Ovary (tissue), 9 donors: Measurements from ENCODE around the gene ETV3. TPM values are rescaled to one million over a fixed set of nuclear protein-coding genes. Genes with fewer than 3 reads are reported as not detected.

Experiments used
- DNase-seq, 5 donors: peaks; one replicate each; pipeline ENCODE4 v3.0.0-alpha.2; 2019 to 2020
- H3K27ac ChIP-seq, 2 donors: fragments of 200-600 bp; one replicate each; pipeline versions ENCODE4 v1.5.1 to v1.8.0; 2019 to 2022
- H3K27me3 ChIP-seq: fragments of 200-600 bp; one replicate; pipeline ENCODE4 v1.8.0; 2022
- H3K36me3 ChIP-seq: fragments of 200-600 bp; sonication (generic); one replicate; pipeline ENCODE4 v1.5.1; 2019
- H3K4me1 ChIP-seq: one replicate; pipeline ENCODE4 v1.8.1; 2013; ENCODE audit warnings: mild to moderate bottlenecking, moderate library complexity; ENCODE audit not compliant: insufficient read depth
- H3K4me3 ChIP-seq: fragments of 200-600 bp; sonication (generic); one replicate; pipeline ENCODE4 v1.5.1; 2017
- H3K9me3 ChIP-seq, 2 donors: fragments of 200-600 bp in 1 of 2; sonication (generic) in 1 of 2; one replicate each; pipeline versions ENCODE4 v1.5.1 to v1.8.1; 2013 to 2019; ENCODE audit warnings: mild to moderate bottlenecking in 1 of 2, moderate library complexity in 1 of 2
- CTCF ChIP-seq, 3 donors: fragments of 450-650 bp in 2 of 3; fragments of 200-600 bp in 1 of 3; IDR thresholded peaks; one replicate each; pipeline versions ENCODE4 v1.5.1 to v1.8.0; 2016 to 2022; ENCODE audit warnings: antibody characterized with exemption in 3 of 3, mild to moderate bottlenecking in 1 of 3
- EP300 ChIP-seq: sonication (generic); formaldehyde crosslinking; IDR thresholded peaks from one replicate; pipeline ENCODE4 v1.6.1; 2017; ENCODE audit warnings: antibody characterized with exemption
- POLR2A ChIP-seq: fragments of 450-650 bp; IDR thresholded peaks from one replicate; pipeline ENCODE4 v1.6.1; 2017; ENCODE audit warnings: antibody characterized with exemption, mild to moderate bottlenecking, moderate library complexity
- WGBS, 3 donors: extraction: QIAGEN DNeasy Blood & Tissue Kit in 1 of 3; methylation state at CpG; one replicate each; pipeline versions ENCODE4 v1.1.5 to v1.1.7; 2013 to 2017; 5-methylcytosine and 5-hydroxymethylcytosine counted together
- intact Hi-C, 4 donors: fragments of 100-400 bp; cut with DNase I; formaldehyde crosslinking; loops; one replicate each; pipeline versions ENCODE4 v1.11.0 to v1.15.1; 2022 to 2023
- polyA plus RNA-seq, 2 donors: library from polyadenylated mRNA; stranded (reverse); fragments of 200-250 nt in 1 of 2; fragments of 350-450 nt in 1 of 2; fragmentation: Illumina TruSeq in 1 of 2; extraction: RNeasy Lipid Tissue Mini Kit (QIAGEN cat#74804) in 1 of 2; gene quantifications; one replicate each; pipeline ENCODE4 v1.2.3, GENCODE V29; 2013 to 2014
- total RNA-seq, 7 donors: library from RNA; depleted of rRNA in 2 of 7; stranded (reverse); fragments of >200 nt in 2 of 7; fragmentation: NEBNext Ultra II Directional in 3 of 7; extraction: Animal tissue kit (Norgen Biotek cat#: 25700) in 3 of 7; gene quantifications; one replicate each; pipeline versions ENCODE4 v1.1.0 to v1.2.4, GENCODE V29; 2016 to 2023
- donor health status: DM: no; HTN: no; CAD: no; lungs with moderate emphysema.
- donor health status: DM: no; HTN: no; CAD: no.
- donor health status: Bipolar disorder and iron deficiency.
- donor health status: DM: yes; HTN: yes; CAD: no.
- donor health status: DM: no; HTN: no; CAD: no.
- donor health status: DM: yes; HTN: yes; CAD: no.

The ETV3 gene
- total and polyA plus RNA-seq, 9 donors = 8.0 to 36.4 (median 22.5) TPM

- peaks cover 4% of the 10 kb centered on the region for H3K4me1 ChIP-seq
- no peak overlapping the region for H3K4me3 ChIP-seq
- H3K9me3 ChIP-seq = no peaks in the 10 kb centered on the region
- WGBS, 3 donors = 77 to 88% (median 84%) methylated on average over 4 of the region's 4 CpGs
- no peak overlapping the region for H3K27ac ChIP-seq
- no peaks in the 10 kb centered on the region for H3K36me3 ChIP-seq
- DNase-seq = no peak
- no peak for TF ChIP-seq POLR2A
- TF ChIP-seq CTCF (IDR thresholded peaks at IDR 0.05) = no peak
- no peak for TF ChIP-seq EP300
- H3K27me3 ChIP-seq = no peaks in the 10 kb centered on the region
- intact Hi-C loops = no loop called here
These were observed 3.1 kb upstream of the ETV3 start for GRCh38 chr1:157141212-157141855.

GRCh38 chr1:157140063-157140588, 1.9 kb upstream of the ETV3 start:
- Histone ChIP-seq H3K27ac (no peak overlapping the region), H3K4me3 (no peak overlapping the region), H3K27me3 (no peaks in the 10 kb centered on the region), H3K9me3 (no peaks in the 10 kb centered on the region), H3K4me1 (peaks cover 4% of the 10 kb centered on the region), H3K36me3 (no peaks in the 10 kb centered on the region)
- intact Hi-C loops = no loop called here
- no peak for DNase-seq
- WGBS, 3 donors = 70 to 73% (median 72%) methylated on average over 2 of the region's 2 CpGs
- no peak for TF ChIP-seq POLR2A
- TF ChIP-seq CTCF (IDR thresholded peaks at IDR 0.05) = no peak
- TF ChIP-seq EP300 = no peak

- Histone ChIP-seq H3K4me3 (peak overlapping the region; percentile 99), H3K27ac (peak overlapping the region; percentile 88 to 98), H3K9me3 (no peaks in the 10 kb centered on the region), H3K36me3 (no peaks in the 10 kb centered on the region), H3K4me1 (peaks cover 4% of the 10 kb centered on the region), H3K27me3 (no peaks in the 10 kb centered on the region)
- intact Hi-C loops = no loop called here
- no peak for DNase-seq
- TF ChIP-seq POLR2A (no peak), CTCF (IDR thresholded peaks at IDR 0.05) (no peak), EP300 (no peak)
- WGBS, 3 donors = 14 to 20% (median 17%) methylated on average over 9 of the region's 9 CpGs
These were observed 989 bp upstream of the ETV3 start for GRCh38 chr1:157139052-157139715.

- TF ChIP-seq CTCF (IDR thresholded peaks at IDR 0.05) = no peak
- TF ChIP-seq POLR2A = no peak
- no peak for TF ChIP-seq EP300
- peaks cover 4% of the 10 kb centered on the region for H3K4me1 ChIP-seq
- H3K4me3 ChIP-seq = peak overlapping the region; percentile 99
- intact Hi-C loops = no loop called here
- H3K36me3 ChIP-seq = no peaks in the 10 kb centered on the region
- peak overlapping the region; percentile 88 to 98 for H3K27ac ChIP-seq
- H3K9me3 ChIP-seq = no peaks in the 10 kb centered on the region
- no peak for DNase-seq
- no peaks in the 10 kb centered on the region for H3K27me3 ChIP-seq
- 0% methylated on average over 28 to 36 of the region's 36 CpGs for WGBS, 3 donors
These were observed 581 bp downstream of the ETV3 start for GRCh38 chr1:157137408-157138219.
